HTERT RPE-1 (cell line): Measurements from ENCODE around the gene ZER1.
"Not testable (repeated sequence)": the region's sequence is repeated elsewhere in the genome, so short reads cannot be mapped to it uniquely, and the experiment has no call there.

ENCODE experiments used
- in situ Hi-C: fragments of 300-500 bp; cut with MboI; formaldehyde crosslinking; loops from 4 replicates; pipeline ENCODE4 v1.14.3; 2020; ENCODE audit warnings: low sequenced_read_pairs

The ZER1 gene

DNA sequence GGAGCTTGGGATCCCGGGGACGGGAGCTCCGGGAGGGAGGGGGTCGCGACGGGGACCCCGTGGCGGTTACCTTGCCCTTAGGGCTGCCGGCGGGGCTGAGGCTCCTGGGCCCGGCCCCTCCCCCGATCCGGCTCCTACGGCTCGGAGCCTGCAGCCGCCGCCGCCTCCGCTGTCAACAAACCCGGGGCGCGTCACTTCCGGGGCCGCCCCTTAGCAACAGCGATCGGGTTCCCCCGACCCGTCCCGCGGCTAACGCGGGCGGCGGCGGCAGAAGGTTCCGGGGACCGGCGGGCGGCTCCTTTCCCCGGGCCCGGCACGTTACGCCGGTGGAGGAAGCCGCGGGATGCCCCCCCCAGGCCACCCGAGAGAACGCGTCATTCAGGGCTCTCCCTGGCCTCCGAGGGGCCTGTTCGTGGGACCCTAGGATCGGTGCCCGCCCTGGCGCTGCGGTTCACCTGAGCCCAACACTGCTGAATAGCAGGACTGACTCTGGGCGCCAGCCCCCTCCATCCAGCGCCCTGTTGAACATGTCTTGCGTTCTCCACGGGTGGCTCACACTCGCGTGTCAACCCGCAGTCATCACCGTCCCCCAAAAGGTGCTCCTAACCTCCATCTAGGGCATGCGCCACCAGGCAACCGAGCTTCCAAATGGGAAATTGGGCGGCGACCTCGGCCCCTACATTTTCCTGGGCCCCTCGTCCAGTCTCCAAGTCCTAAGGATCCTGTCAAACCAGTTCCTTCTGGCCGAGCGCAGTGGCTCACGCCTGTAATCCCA lies at the start of gene ZER1:
TSS of gene ZER1 (minus strand) at position 183 of the 775 bp plus-strand sequence. CDS start 16,362 bp downstream, outside the sequence.
- in situ Hi-C loops = no loop called here

- in situ Hi-C loops = no loop called here
Observed at GRCh38 chr9:128820665-128821583, 49.2 kb upstream of the ZER1 start.

GRCh38 chr9:128819716-128820664 lies 48.3 kb upstream of the ZER1 start:
- in situ Hi-C loops = no loop called here

GRCh38 chr9:128818839-128819715 lies 47.4 kb upstream of the ZER1 start:
- in situ Hi-C loops = no loop called here

DNA sequence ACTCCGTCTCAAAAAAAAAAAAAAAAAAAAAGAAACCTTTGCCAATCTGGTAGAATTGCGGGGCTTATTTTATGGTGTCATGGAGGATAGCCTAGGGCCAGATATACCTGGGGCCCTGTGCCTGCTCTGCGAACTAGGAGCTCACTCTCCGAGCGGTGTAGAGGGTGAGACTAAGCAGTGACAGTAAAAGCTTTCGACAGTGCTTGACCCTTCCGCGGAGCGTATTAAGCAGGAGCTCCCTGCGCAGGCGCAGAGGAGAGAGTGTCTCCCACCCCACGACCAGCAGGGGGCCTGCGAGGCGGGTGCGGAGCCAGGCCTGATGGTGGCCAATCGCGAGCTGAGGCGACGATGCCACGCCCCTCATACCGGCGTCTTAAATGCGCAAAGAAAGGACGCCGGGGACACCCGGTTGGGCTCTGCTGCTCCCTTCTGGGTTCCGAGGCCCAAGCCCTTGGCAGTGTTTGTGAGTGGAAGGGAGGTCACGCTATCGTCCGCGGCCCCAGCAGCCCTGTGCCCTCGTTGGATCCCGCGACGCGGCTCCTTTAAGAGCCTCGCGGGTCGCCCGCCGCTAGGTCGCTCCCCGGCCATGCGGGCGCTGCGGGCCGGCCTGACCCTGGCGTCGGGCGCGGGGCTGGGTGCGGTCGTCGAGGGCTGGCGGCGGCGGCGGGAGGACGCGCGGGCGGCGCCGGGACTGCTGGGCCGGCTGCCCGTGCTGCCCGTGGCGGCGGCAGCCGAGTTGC lies 46.5 kb upstream of the ZER1 start, which contains the start of gene ENDOG:
TSS of gene ENDOG (plus strand) at position 402 of the 740 bp plus-strand sequence. CDS start at position 587, 185 bp downstream.
- in situ Hi-C loops = no loop called here

DNA sequence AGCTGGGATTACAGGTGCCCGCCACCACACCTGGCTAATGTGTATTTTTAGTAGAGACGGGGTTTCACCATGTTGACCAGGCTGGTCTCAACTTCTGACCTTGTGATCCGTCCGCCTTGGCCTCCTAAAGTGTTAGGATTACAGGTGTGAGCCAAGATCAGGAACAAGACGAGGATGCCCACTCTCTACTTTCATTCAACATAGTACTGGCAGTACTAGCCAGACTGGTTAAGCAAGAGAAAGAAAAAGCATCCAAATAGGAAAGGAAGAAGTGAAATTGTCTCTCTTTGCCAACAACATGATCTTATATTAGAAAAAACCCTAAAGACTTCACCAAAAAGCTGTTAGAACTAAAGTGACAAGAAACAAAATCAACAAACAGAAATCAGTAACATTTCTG lies 39.1 kb upstream of the ZER1 start:
- in situ Hi-C loops = no loop called here

GRCh38 chr9:128809831-128810230 lies 38.1 kb upstream of the ZER1 start:
- in situ Hi-C loops = no loop called here

- in situ Hi-C loops = no loop called here
Observed at GRCh38 chr9:128809036-128809599, 37.4 kb upstream of the ZER1 start.

DNA sequence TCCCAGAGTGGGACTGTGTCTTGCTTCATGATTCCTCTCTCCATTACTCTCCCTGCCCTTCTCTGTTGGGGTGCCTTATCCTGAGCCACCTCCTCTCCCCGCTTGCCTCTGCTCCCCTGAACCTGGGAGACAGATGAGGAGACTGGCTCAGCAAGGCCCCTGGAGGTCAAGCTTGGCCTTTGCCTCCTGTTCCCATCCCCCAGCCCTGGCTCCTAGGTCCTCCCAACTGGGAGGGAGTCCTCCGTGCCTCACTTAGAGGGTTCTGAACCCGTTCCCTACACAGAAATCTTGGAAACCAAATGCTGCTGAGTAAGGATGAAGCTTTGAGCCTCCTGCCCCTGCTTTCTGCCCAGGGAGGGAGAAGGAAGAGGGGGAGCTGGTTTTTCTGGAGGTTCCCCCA lies 36.8 kb upstream of the ZER1 start:
- in situ Hi-C loops = no loop called here

DNA sequence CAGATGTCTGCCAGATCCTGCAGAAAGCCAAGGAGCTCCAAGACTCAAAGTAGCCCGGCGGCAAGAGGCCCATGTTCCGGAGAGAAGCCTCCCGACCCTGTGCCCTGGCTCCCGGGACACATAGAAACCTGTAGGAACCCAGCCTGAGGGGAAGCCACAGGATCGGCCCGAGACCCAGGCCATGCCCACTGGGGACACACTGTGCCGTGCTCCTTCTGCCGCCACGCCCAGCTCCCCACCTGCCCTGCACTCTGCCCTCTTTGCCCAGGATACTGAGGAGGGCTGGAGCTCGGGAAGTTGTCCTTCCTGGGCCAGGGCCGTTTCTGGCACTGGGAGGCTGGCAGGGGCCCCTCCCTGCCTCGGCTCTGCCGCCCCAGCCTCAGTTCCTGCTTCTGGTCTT lies 36.1 kb upstream of the ZER1 start:
- in situ Hi-C loops = no loop called here

GRCh38 chr9:128805661-128806060 lies 33.9 kb upstream of the ZER1 start:
- in situ Hi-C loops = no loop called here

DNA sequence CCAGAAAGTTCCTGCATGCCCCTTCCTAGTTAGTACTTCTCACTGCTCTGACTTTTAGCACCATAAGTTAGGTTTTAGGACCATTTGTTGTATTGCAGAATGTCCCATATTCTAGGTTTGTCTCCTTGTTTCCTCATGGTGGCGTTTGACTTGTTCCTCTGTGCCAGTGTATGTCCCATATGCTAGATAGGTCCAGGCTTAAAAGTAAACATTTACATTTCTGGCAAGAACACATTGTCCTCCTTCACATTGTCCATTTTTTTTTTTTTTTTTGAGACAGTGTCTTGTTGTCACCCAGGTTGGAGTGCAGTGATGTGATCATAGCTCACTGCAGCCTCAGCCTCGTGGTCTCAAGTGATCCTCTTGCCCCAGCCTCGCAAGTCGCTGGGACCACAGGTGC lies 30.8 kb upstream of the ZER1 start:
- in situ Hi-C loops = no loop called here

DNA sequence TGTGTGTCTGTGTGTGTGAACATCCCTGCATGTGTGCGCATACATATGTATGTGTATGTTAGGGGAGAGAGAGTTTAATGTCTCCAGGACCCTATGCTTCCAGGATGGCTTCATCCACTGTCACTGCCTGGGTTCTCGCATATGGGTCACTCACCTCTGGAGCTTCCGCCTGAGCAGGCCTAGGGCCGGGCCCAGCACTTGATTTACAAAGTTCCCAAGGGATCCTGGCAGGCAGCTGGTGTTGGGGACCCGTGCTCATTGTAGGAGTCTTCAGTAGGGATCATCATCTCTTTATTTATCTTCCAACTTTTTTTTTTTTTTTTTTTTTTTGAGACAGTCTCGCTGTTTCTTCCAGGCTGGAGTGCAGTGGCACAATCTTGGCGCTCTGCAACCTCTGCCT lies 28.3 kb upstream of the ZER1 start:
- in situ Hi-C loops = no loop called here

GRCh38 chr9:128798896-128799295 lies 27.2 kb upstream of the ZER1 start:
- in situ Hi-C loops = no loop called here

DNA sequence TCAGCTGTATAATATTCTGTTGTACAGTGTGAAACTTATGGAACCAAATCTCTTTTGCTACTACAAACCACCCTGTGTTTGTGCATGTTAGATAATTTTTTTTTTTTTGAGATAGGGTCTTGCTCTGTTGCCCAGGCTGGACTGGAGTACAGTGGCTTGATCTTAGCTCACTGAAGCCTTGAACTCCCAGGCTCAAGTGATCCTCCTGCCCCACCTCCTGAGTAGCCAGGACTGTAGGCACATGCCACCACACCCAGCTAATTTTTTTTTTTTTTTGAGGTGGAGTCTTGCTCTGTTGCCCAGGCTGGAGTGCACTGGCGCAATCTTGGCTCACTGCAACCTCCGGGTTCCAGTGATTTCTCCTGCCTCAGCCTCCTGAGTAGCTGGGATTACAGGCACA lies 23.2 kb upstream of the ZER1 start:
- in situ Hi-C loops = not testable (repeated sequence)

DNA sequence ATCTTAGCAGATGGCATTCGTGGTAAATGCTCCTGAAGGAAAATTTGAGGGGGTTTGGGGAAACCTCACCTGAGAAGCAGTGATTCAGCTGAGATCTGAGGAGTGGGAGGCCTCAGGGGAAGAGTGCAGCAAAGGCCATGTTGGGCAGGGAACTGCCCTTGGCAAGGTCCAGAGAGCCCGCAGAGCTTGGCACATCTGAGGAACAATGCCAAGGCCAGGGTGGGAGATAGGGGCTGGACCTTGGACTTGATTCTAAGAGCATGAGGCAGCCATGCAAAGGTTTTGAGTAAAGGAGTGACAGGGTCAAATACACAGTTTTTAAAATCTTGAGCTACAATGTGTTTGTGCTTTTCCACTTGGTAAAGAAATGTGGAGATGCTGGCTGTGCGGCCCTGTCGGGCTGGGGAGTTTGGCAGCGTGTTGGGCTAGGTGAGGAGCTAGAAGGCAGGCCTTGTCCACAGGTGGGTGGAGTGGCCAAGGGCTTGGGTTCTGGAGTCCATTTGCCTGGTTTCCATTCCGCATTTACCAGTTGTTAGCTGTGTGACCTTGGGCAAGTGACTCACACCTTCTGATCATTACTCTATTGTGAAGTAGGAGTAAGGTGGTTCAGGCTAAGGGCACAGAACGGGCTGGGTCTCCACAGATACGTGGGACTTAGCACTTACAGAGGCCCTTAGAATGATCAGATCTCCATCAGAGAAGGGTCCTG lies 21.4 kb upstream of the ZER1 start:
- in situ Hi-C loops = no loop called here

- in situ Hi-C loops = no loop called here
Observed at GRCh38 chr9:128792134-128792533, 20.4 kb upstream of the ZER1 start.

- in situ Hi-C loops = no loop called here
Observed at GRCh38 chr9:128790536-128790935, 18.8 kb upstream of the ZER1 start.
